HG02852 (cell line): ENCODE measurements around the gene LRRFIP2.
A peak's percentile ranks its signal among the peaks of the same experiment; 100 is the strongest.
"Not testable (repeated sequence)": the region's sequence is repeated elsewhere in the genome, so short reads cannot be mapped to it uniquely, and the experiment has no call there.

Experiments
- ATAC-seq: cut with Tn5 transposase; IDR thresholded peaks from one replicate; pipeline ENCODE4 v1.9.1; 2021; ENCODE audit warnings: mild to moderate bottlenecking, moderate library complexity; ENCODE audit not compliant: unreplicated experiment

LRRFIP2 gene, protein sequence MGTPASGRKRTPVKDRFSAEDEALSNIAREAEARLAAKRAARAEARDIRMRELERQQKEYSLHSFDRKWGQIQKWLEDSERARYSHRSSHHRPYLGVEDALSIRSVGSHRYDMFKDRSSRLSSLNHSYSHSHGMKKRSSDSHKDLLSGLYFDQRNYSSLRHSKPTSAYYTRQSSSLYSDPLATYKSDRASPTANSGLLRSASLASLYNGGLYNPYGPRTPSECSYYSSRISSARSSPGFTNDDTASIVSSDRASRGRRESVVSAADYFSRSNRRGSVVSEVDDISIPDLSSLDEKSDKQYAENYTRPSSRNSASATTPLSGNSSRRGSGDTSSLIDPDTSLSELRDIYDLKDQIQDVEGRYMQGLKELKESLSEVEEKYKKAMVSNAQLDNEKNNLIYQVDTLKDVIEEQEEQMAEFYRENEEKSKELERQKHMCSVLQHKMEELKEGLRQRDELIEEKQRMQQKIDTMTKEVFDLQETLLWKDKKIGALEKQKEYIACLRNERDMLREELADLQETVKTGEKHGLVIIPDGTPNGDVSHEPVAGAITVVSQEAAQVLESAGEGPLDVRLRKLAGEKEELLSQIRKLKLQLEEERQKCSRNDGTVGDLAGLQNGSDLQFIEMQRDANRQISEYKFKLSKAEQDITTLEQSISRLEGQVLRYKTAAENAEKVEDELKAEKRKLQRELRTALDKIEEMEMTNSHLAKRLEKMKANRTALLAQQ

DNA sequence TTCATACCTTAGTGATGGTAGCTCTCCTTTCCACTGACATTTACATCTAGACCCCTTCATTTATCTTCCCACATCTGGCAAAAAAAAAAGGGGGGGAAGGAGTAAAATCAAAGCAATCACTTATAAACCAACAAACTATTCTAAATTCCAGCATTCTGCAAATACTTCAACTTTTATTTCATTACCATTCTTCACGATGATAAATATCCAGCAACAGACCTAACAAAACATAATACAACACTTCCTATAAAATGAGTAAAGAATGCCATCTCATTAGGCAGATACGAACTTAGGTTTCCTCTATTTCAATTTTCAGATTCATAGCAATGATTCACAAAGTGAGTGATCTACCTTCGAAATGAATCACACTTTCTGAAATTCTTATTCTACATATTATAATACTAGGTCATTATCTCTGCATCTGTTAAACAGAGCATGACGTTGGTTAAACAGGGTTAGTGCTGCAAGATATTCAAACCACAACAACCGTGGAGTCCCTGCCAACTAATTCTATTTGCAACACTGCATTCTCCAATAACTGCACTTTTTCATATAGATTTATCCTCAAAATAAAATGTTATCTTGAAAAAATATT lies at the start of gene LRRFIP2:
Gene LRRFIP2 (minus strand): TSS at position 51 of the 595 bp plus-strand sequence. CDS start 25,599 bp downstream, outside the sequence.
- ATAC-seq = peak; percentile 26

DNA sequence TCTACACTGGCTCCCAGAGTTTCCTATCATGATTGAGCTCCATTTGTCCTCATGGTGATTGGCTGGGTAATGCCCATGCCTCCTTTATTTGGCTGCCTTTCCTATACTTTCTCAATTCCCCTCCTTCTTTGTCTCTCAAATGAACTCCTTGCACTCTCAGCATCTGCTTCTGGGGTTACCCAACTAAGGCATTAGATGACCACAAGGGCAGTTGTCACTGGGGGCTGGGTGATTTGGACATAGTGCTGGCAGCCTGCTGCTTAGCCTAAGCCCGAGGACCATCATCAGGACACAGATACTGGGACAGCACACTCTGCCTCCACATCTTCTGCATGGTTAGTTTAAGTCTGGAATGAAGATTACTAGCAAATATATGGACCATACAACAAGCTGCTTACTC lies 49.2 kb upstream of the LRRFIP2 start:
- ATAC-seq = no peak

DNA sequence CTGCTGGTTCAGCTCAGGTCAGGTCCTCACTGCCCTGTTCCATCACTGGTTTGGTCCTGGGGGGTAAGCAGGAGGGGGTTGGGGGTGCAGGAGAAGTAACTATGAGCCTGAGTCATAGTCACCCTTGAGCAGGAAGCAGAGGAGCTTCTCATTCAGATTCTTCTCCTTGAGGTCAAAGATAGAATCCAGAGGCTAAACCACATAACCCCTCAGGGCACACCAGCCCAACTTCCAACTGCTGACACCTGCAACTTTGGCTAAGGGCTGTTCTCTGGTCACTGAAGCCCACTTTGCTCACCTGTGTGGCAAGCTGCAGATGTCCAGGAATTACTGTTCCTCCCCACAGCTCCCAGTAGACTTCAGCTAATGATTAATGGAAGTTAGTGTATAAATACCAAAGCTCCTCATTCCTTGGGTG lies 48.8 kb upstream of the LRRFIP2 start:
- no peak for ATAC-seq

DNA sequence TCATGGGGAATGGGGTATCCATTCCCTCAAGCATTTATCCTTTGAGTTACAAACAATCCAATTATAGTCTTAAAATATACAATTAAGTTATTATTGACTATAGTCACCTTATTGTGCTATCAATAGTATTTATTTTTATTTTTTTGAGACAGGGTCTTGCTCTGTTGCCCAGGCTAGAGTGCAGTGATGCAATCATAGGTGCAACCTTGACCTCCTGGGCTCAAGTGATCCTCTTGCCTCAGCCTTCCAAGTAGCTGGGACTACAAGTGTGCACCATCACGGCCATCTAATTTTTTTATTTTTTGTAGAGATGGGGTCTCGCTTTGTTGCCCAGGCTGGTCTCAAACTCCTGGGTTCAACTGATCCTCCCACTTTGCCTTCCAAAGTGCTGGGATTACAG lies 48.2 kb upstream of the LRRFIP2 start:
- not testable (repeated sequence) for ATAC-seq

DNA sequence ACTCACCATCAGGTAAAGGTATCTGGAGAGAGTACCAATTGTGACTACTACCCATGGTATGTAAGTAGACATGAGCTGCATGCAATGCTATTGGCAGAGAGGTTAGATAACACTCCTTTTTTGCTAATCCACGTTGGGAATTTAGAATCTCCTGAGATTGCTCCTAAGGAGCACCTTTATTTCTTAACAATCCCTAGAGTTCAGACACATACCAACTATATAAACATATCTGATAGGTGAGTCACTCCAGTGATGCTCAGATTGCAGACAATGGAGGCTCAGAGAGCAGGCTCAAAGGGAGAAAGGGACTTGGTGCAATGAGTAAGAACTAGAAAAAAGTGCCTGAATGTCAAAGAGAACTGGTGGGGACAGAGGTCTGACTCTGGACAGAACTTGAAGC lies 47.0 kb upstream of the LRRFIP2 start:
- ATAC-seq = no peak

DNA sequence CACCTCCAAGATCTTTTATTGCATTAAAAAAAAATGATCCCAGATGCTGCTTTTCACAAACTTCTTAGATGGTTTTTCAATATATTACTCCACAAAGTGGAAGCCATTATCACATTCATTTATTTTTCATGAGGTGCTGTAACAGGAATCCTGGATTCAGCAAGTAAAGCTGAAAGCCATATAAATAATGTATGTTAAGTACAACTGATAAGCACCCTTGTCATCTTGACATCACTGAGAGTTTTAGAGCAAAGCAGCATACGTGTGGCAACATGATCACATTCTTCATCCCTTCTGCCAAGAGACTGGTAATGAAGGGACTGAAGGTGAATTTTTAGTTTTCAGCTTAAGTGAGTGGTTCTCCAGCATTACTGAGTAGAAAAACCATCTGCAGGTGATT lies 44.9 kb upstream of the LRRFIP2 start:
- ATAC-seq = no peak

DNA sequence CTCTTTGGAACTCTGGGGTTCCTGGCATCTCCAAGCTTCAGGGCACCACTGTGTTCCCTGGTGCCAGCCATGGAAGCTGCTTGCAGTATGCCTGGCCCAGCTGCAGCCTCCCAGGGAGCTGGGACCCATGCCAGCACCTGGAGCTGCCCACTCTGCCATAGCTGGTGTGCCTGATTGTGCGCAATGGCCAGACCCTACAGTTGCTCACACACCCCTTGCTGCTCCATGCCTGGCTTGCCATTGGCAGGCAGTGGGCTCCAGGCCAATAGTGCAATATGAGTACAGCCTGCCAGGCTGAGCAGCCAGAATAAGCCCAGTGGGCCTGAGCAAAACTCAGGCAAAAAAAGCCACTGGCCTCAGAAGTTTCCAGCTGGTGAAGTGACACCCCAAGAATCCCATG lies 43.8 kb upstream of the LRRFIP2 start:
- no peak for ATAC-seq

DNA sequence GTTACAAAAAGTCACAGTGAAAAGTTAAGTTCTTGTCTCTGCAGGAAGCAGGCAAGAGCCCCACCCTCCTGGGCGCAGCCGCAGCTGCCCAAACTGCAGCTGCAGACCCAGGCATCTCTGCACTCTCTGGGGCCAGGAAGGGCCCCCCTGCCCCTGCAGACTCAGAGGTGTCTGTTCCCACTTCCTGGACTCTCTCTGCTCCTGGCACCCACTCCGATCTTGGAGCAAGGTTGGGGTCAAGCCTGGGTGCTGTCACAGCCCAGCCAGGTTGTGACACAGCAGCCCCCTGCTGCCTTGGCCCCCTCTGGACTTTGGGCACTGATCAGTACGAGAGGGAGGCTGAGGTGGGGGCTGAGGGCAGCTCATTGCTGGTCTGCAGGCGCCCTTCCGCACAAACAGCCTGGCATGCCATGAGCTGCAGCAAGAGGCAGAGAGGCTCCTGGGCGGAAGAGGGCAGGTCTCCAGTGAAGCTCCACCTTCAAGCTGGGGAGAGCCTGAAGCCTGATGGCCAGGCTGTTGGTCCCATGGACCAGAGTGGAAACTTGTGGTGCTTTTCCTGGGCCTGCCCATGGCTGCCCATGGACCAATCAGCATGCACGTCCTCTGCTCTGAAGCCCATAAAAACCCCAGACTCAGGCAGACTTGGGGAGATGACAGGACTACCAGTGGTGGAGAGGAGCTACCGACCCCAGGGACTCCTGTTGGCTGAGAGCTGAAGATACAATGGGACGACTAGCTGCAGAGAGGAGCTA lies 42.9 kb upstream of the LRRFIP2 start:
- no peak for ATAC-seq

DNA sequence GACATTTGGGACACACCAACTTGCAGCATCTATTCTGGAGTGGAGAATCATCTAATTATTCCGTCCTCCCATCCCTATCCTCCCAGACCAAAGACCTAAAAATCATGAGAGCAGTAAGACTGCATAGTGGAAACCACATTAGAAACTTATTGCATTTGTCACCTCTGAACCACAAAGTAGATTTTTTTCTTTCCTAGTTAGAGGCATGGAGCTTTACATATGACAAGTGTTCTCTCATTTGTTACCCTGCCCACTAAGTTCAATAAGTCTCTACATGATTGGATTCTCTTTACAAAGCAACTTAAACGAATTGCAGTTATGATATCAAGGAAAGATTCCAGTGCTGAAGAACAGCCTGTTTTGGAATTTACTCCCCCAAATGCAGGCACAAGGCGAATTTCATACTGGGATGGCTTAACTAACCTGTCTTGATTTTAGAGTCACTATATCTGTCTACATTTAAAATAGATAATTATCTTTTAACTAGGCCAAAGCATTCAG lies 42.3 kb upstream of the LRRFIP2 start:
- ATAC-seq = no peak

DNA sequence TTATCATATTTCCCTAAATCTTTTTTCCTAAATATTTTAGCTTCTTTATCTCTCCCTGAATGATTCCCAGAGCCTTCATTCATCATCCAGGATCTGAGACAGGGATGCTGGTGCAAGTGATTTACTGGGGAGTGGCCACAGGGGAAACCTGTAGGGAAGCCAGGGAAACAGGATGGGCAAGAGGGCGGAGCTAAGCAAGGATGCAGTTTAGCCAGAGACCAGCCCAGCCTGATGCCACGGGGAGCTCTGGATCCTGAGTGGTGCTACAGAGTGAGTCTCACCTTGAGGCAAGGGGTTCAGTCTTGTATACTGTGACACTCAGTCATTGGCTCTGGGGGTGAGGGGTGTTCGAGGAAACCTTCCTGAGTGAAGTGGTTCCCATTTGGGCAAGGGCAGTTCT lies 39.7 kb upstream of the LRRFIP2 start:
- no peak for ATAC-seq

DNA sequence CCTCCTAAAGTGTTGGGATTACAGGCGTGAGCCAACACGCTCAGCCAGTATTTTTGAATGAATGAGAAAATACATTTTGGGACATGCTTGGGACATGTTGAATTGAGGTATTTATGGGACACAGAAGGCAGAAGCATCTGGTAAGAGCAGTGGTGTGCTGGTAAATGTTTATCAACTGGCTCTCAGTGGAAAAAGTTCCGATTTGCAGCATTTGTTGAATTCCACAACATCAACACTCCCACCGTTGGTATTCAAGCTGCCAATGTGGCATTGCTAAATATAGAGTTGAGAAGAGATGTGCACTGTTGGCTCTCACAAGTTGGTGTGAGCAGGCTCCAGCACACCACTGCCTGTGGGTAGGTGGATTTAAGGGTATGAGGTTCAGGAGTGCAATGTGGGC lies 35.8 kb upstream of the LRRFIP2 start:
- ATAC-seq = no peak

DNA sequence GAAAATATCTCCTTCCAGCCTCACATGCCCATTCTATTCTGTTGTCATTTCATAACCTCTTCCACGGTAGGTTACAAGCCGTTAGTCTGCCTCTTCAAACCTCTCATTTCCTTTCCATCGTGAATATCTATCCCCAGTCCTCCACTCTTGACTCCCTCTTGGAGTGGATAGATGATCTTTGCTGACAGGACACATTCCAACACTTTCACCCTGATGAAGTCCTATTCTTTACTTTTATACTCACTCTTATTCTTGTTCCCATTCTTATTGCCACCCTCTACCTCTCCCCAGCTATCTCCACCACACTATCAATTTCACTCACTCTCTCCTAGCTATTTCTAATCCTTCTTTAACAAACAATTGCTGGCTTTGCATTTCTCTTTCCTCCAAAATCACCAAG lies 34.2 kb upstream of the LRRFIP2 start:
- ATAC-seq = not testable (repeated sequence)

DNA sequence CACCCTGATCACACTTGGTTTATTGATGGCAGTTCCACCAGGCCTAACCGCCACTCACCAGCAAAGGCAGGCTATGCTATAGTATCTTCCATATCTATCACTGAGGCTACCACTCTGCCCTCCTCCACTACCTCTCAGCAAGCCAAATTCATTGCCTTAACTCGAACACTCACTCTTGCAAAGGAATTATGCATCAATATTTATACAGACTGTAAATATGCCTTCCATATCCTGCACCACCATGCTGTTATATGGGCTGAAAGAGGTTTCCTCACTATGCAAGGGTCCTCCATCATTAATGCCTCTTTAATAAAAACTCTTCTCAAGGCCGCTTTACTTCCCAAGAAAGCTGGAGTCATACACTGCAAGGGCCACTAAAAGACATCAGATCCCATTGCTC lies 33.6 kb upstream of the LRRFIP2 start:
- not testable (repeated sequence) for ATAC-seq

DNA sequence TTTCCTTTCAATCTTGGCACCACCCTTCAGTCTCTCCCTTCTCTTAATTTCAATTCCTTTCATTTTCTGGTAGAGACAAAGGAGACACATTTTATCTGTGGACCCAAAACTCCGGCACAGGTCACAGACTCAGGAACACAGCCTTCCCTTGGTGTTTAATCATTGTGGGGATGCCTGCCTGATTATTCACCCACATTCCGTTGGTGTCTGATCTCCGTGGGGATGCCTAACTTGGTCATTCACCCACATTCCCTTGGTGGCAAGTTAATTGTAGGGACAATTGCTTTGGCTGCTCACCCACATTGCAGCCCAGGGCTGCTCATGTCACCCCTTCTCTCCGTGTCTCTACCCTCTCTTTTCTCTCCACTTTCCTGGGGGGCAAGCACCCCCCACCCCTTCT lies 31.7 kb upstream of the LRRFIP2 start:
- ATAC-seq = not testable (repeated sequence)

DNA sequence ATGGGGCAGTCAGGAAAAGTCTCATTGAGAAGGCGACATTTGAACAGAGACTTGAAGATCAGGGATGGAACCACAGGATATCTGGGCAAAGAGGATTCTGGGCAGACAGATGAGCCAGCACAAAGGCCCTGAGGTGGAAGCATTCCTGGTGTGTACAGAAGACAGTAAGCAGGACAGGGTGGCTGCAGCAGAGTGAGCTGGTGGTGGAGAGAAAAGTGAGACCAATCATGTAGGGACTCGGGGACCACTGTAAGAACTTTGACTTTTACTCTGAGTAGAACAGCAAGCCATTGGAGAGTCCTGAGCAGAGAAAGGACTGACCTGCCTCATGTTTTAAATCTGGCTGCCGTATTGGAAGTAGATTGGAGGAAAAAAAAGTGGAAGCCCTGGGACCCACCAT lies 29.9 kb upstream of the LRRFIP2 start:
- ATAC-seq = no peak

DNA sequence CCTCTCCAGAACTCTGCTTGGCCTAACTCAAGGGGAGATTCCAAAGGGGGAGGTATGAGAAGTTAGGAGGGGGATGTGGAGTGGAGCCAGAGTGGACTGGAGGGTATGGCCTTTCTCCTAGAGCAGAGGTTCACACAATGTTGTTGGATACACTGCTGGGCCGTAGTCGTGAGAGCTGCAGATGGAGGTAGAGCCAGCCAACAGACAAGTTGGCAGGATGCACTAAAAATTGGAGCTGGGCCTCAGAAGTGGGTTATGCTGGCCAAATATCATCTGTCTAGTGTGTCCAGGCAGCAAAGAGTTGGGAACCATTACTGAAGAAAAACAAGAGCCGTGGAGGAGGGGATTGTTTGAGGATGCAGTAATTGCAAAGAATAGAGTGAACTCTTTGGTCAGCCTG lies 27.7 kb upstream of the LRRFIP2 start:
- no peak for ATAC-seq

DNA sequence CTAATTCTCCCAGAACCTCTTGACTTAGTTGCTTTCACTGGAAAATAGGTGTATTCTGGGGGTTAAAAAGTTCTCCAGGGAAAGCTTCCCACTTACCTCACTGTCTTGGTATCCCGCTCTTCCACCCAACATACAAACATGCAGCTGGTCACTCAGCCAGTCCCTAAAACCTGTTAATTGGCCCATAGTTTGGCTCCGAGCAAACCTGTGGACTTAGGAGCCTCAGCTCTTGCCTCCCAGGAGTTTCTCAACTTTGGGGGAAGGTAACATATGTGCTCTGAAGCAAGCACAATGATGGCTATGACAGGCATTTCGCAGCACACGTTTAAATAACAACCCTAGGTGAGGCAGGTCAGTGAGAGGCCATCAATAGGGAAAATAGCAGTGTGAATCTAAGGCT lies 25.8 kb upstream of the LRRFIP2 start:
- no peak for ATAC-seq

DNA sequence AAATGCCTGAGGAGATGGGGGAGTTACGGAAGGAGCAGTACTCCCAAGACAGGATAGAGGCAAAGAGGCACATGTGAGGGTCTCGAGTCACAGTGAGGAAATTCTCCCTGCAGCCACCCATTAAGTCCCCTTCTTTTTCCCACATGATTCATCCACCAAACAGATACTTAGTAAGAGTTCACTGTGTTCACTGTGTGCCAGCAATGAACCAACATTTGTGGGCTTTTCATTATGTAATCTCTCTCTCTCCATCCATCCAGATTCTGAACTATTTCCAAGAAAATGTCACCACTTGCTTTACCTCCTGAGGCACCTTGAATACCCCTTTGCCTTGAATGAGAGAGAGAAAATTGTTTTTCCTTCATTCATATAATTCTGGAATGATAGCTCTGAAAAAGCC lies 24.6 kb upstream of the LRRFIP2 start:
- no peak for ATAC-seq

DNA sequence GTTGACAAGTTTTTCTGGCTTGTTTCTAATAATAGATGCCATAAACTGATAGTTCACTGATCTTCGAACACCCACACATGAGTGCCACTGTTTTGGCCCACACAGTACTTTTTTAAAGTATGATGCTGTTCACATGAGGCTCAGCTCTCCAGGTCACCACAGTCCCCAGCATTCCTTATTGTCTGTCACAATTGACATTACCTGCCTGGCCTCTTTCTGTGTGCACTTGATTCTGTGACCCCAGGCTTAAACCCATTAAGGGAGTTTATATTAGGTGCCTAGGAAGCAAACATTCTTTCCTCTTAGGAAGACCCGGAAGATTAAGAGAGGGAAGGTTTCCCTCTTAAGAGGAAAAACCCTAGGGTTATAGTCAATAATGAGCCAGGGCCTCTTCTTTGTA lies 24.2 kb upstream of the LRRFIP2 start:
- no peak for ATAC-seq

DNA sequence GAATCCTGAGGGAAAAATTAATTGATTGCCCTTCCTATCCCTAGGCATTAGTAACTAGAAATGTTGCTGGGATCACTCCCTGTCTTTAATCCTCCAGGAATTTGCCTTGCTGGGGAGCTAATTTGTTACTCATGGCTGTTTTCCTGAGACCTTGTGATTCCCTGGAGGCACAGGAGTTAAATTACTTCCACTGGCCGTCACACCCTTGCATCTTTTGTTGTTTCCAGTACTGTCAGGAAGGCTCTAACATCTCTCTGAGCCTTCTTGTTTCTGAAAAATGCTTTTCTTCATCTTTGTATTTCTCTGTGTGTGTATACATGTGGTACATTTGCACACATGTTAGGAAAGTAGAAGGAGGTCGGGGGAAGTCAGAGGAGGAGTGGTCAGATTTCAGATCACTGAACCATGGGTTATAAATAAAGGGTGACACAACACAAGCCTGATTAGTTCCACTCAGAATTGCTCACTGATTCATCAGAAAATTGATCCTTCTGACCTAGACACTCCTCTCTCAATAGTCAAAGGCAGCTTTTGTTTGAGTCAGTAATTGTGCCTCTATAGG lies 23.5 kb upstream of the LRRFIP2 start:
- ATAC-seq = no peak

DNA sequence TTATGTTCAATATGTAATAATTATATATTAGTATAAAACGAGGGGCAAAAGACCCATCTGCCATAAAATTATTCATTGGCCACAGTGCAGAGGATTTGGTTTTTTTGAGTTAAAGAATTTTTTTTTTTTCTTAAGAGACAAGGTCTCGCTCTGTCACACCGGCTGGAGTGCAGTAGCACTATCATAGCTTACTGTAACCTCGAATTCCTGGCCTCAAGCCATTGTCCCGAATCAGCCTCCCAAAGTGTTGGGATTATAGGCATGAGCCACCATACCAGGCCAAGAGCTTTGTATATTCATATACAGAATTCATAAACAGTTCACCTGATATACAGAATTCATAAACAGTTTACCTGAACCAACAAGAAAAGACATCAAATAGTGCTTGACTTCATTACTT lies 20.2 kb upstream of the LRRFIP2 start:
- no peak for ATAC-seq
